ENCODE measurements around the gene HERPUD2. TPM values are rescaled to one million over a fixed set of nuclear protein-coding genes. Genes with fewer than 3 reads are reported as not detected.

Gene HERPUD2, protein sequence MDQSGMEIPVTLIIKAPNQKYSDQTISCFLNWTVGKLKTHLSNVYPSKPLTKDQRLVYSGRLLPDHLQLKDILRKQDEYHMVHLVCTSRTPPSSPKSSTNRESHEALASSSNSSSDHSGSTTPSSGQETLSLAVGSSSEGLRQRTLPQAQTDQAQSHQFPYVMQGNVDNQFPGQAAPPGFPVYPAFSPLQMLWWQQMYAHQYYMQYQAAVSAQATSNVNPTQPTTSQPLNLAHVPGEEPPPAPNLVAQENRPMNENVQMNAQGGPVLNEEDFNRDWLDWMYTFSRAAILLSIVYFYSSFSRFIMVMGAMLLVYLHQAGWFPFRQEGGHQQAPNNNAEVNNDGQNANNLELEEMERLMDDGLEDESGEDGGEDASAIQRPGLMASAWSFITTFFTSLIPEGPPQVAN
- polyA plus RNA-seq (2012; rRNA removed), result 39.2 and 48.3 TPM in 2 replicates
- 32.4 and 42.3 TPM in 2 replicates for polyA plus RNA-seq (2012; cell fraction: cytosol; rRNA removed)
- polyA plus RNA-seq (2012; cell fraction: nucleus; rRNA removed), result 17.4 and 26.3 TPM in 2 replicates

DNA sequence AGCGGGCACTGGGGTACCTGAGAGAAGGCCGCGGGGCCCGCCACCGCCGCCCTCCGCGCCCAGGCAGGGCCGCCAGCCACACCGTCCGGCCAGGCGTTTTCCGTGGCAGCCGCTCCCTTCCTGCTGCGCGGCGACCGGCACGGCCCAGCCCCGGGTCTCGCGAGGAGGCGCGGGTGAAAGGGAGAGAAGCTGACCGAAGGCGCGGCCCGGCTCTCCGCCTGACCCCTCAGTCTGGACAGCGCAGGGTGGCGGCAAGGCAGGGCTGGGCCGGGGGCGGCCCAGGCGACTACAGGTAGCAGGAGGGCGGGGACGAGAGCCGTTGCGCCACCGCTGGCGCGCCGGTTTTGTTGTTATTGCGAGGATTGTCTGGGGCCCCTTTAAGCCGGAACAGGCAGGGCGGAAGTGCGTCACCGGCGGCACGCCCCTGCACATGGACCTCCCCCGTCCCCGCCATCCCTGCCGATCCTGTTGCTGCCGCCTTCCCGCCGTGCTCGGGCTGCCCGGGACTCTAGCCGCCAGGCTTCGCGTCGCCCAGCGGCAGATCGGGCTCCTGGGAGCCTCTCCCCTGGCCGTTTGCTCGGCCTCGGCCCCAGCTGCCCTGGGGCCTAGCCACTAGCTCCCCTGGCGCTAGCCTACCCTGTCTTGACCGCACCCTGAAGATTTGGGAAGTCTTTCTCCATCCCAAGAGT is at the start of gene HERPUD2:
TSS of gene HERPUD2 (minus strand) at position 352 of the 689 bp plus-strand sequence. CDS start 805 bp downstream, outside the sequence.
- Histone ChIP-seq H3K4me1 (ENCODE audit: control insufficient read depth in 1 of 2, insufficient read depth in 2 of 2, low read depth in 1 of 2, low read length in 1 of 2) (peaks cover 14 to 37% of the 10 kb centered on the region in 2 experiments; a peak in 3 of 4 replicates), H3K27me3 (ENCODE audit: insufficient read depth) (no peaks in the 10 kb centered on the region), H4K20me1 (ENCODE audit: insufficient read depth) (peaks cover 7% of the 10 kb centered on the region; the same call in 1 of the 2 replicates), H2AFZ (ENCODE audit: low read depth) (peak within 1 kb of the TSS; percentile 99), H3K4me3 (ENCODE audit: low read depth in 2 of 2, low read length in 1 of 2) (peak within 1 kb of the TSS; percentile 92 to 100), H3K79me2 (ENCODE audit: insufficient read depth) (peaks cover 58% of the 10 kb centered on the region), H3K36me3 (replicated peaks in 1 of 2; ENCODE audit: control insufficient read depth in 1 of 2, insufficient read depth in 2 of 2, low read length in 1 of 2) (peaks cover 15 to 35% of the 10 kb centered on the region in 2 experiments), H3K27ac (ENCODE audit: low read depth in 2 of 2, low read length in 1 of 2) (peak within 1 kb of the TSS; percentile 87 to 89), H3K4me2 (peak within 1 kb of the TSS; percentile 98), H3F3A (replicated peaks; ENCODE audit: insufficient read depth) (peaks cover 4% of the 10 kb centered on the region), H3K9me2 (no peaks in the 10 kb centered on the region), H3K9me3 (no peaks in the 10 kb centered on the region), H3K9ac (peak within 1 kb of the TSS; percentile 96)
- DNase-seq, result peak; percentile 99
- ChIA-PET CTCF (interaction anchor here (0.6 to 8.6 kb wide), 10 partner anchors 9 to 290 kb away, joined by 3 to 104 read pairs (median 6); partner anchors contain the start of gene SEPTIN7), POLR2A (interaction anchor here (0.6 to 3.1 kb wide), 7 partner anchors 9 to 606 kb away, joined by 3 to 27 read pairs (median 4); partner anchors contain the start of gene SEPTIN7)
- under 1% methylated on average over 47 of the region's 68 CpGs for WGBS (ENCODE audit: low lambda C conversion rate)
- TF ChIP-seq, protein P1, sequence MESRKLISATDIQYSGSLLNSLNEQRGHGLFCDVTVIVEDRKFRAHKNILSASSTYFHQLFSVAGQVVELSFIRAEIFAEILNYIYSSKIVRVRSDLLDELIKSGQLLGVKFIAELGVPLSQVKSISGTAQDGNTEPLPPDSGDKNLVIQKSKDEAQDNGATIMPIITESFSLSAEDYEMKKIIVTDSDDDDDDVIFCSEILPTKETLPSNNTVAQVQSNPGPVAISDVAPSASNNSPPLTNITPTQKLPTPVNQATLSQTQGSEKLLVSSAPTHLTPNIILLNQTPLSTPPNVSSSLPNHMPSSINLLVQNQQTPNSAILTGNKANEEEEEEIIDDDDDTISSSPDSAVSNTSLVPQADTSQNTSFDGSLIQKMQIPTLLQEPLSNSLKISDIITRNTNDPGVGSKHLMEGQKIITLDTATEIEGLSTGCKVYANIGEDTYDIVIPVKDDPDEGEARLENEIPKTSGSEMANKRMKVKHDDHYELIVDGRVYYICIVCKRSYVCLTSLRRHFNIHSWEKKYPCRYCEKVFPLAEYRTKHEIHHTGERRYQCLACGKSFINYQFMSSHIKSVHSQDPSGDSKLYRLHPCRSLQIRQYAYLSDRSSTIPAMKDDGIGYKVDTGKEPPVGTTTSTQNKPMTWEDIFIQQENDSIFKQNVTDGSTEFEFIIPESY (IDR thresholded peaks at IDR 0.05; ENCODE audit: borderline replicate concordance, low read depth), result peak; percentile 95
- TF ChIP-seq TEAD4 (IDR thresholded peaks at IDR 0.05; ENCODE audit: borderline replicate concordance, insufficient read depth), result no peak
- TF ChIP-seq, protein P2, sequence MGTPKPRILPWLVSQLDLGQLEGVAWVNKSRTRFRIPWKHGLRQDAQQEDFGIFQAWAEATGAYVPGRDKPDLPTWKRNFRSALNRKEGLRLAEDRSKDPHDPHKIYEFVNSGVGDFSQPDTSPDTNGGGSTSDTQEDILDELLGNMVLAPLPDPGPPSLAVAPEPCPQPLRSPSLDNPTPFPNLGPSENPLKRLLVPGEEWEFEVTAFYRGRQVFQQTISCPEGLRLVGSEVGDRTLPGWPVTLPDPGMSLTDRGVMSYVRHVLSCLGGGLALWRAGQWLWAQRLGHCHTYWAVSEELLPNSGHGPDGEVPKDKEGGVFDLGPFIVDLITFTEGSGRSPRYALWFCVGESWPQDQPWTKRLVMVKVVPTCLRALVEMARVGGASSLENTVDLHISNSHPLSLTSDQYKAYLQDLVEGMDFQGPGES (IDR thresholded peaks at IDR 0.05; ENCODE audit: low read depth, low read length), result no peak
- TF ChIP-seq GABPA (IDR thresholded peaks at IDR 0.05; ENCODE audit: low read depth), result peak; percentile 87
- TF ChIP-seq TAF1 (IDR thresholded peaks at IDR 0.05; ENCODE audit: borderline replicate concordance, low read depth, low read length), result peak; percentile 82; the same call in 1 of the 2 replicates
- TF ChIP-seq EZH2phosphoT487 (IDR thresholded peaks at IDR 0.05; ENCODE audit: borderline replicate concordance, low read depth), result no peak
- no peak for TF ChIP-seq EP300 (IDR thresholded peaks at IDR 0.05; ENCODE audit: borderline replicate concordance in 1 of 2, low read depth in 1 of 2, low read length in 1 of 2)
- TF ChIP-seq FOSL2 (IDR thresholded peaks at IDR 0.05; ENCODE audit: borderline replicate concordance, low read depth), result no peak
- no peak for TF ChIP-seq RXRA (IDR thresholded peaks at IDR 0.05; ENCODE audit: borderline replicate concordance, low read depth)
- TF ChIP-seq, protein P3, sequence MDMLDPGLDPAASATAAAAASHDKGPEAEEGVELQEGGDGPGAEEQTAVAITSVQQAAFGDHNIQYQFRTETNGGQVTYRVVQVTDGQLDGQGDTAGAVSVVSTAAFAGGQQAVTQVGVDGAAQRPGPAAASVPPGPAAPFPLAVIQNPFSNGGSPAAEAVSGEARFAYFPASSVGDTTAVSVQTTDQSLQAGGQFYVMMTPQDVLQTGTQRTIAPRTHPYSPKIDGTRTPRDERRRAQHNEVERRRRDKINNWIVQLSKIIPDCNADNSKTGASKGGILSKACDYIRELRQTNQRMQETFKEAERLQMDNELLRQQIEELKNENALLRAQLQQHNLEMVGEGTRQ (IDR thresholded peaks at IDR 0.05; ENCODE audit: borderline replicate concordance, low read depth, low read length), result no peak
- peak; percentile 98 for TF ChIP-seq CHD2 (IDR thresholded peaks at IDR 0.05; ENCODE audit: low read length, partially characterized antibody)
- no peak; the same call in 1 of the 2 replicates for TF ChIP-seq TCF12 (IDR thresholded peaks at IDR 0.05)
- TF ChIP-seq, protein P4, sequence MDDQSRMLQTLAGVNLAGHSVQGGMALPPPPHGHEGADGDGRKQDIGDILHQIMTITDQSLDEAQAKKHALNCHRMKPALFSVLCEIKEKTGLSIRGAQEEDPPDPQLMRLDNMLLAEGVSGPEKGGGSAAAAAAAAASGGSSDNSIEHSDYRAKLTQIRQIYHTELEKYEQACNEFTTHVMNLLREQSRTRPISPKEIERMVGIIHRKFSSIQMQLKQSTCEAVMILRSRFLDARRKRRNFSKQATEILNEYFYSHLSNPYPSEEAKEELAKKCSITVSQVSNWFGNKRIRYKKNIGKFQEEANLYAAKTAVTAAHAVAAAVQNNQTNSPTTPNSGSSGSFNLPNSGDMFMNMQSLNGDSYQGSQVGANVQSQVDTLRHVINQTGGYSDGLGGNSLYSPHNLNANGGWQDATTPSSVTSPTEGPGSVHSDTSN (IDR thresholded peaks at IDR 0.05), result no peak
- TF ChIP-seq RFX5 (IDR thresholded peaks at IDR 0.05; ENCODE audit: low read length), result no peak
- TF ChIP-seq, protein P5, sequence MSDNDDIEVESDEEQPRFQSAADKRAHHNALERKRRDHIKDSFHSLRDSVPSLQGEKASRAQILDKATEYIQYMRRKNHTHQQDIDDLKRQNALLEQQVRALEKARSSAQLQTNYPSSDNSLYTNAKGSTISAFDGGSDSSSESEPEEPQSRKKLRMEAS (IDR thresholded peaks at IDR 0.05; ENCODE audit: low read depth), result peak; percentile 99
- TF ChIP-seq, protein P6, sequence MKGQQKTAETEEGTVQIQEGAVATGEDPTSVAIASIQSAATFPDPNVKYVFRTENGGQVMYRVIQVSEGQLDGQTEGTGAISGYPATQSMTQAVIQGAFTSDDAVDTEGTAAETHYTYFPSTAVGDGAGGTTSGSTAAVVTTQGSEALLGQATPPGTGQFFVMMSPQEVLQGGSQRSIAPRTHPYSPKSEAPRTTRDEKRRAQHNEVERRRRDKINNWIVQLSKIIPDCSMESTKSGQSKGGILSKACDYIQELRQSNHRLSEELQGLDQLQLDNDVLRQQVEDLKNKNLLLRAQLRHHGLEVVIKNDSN (IDR thresholded peaks at IDR 0.05; ENCODE audit: borderline replicate concordance, low read depth), result no peak
- no peak; the same call in 1 of the 2 replicates for TF ChIP-seq FOXJ3 (CRISPR knock-in tag; IDR thresholded peaks at IDR 0.05)
- peak; percentile 75 for TF ChIP-seq ELF1 (IDR thresholded peaks at IDR 0.05)
- TF ChIP-seq POLR2AphosphoS5 (IDR thresholded peaks at IDR 0.05; ENCODE audit: low read depth, low read length), result peak; percentile 94
- TF ChIP-seq MEF2A (IDR thresholded peaks at IDR 0.05; ENCODE audit: borderline replicate concordance, low read depth), result no peak
- TF ChIP-seq NFIC (IDR thresholded peaks at IDR 0.05; ENCODE audit: borderline replicate concordance), result no peak
- peak; percentile 43 for TF ChIP-seq NRF1 (IDR thresholded peaks at IDR 0.05; ENCODE audit: low read depth, low read length)
